Neural progenitor cell (in vitro differentiated cells): ENCODE measurements around the gene VWA8.

Experiments used
- EZH2 ChIP-seq: fragments of 200-600 bp; sonication (generic); IDR thresholded peaks from 2 replicates; pipeline ENCODE4 v1.6.1; 2017; ENCODE audit warnings: antibody characterized with exemption, mild to moderate bottlenecking, moderate library complexity
- EZH2phosphoT487 ChIP-seq: fragments of 200-600 bp; sonication (generic); IDR thresholded peaks from 2 replicates; pipeline ENCODE4 v1.6.1; 2017; ENCODE audit warnings: antibody characterized with exemption
- TF ChIP-seq, protein P1 (sequence below): fragments of 200-600 bp; sonication (generic); IDR thresholded peaks from 2 replicates; pipeline ENCODE4 v1.5.1; 2017; ENCODE audit warnings: antibody characterized with exemption, mild to moderate bottlenecking

DNA sequence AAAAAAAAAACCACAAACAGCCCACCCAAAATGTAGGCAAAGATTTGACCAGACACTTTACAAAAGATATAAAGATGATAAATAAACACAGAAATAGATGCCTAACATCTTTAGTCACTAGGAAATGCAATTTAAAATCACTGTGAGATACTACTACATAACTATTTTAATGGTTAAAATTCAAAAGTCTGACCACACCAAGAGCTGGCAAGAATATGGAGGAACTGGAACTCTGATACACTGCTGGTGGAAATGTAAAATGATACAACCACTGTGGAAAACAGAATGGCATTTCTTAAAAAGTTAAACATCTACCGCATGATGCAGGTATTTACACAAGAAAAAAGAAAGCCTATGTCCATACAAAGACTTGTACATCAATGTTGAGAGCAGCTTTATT, 26.8 kb downstream of the VWA8 start:
- TF ChIP-seq EZH2 (no peak), EZH2phosphoT487 (no peak)
- TF ChIP-seq, protein P1, sequence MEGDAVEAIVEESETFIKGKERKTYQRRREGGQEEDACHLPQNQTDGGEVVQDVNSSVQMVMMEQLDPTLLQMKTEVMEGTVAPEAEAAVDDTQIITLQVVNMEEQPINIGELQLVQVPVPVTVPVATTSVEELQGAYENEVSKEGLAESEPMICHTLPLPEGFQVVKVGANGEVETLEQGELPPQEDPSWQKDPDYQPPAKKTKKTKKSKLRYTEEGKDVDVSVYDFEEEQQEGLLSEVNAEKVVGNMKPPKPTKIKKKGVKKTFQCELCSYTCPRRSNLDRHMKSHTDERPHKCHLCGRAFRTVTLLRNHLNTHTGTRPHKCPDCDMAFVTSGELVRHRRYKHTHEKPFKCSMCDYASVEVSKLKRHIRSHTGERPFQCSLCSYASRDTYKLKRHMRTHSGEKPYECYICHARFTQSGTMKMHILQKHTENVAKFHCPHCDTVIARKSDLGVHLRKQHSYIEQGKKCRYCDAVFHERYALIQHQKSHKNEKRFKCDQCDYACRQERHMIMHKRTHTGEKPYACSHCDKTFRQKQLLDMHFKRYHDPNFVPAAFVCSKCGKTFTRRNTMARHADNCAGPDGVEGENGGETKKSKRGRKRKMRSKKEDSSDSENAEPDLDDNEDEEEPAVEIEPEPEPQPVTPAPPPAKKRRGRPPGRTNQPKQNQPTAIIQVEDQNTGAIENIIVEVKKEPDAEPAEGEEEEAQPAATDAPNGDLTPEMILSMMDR, result no peak
